Measurements from ENCODE around the gene GMDS. TPM values are rescaled to one million over a fixed set of nuclear protein-coding genes. Genes with fewer than 3 reads are reported as not detected.

Gene GMDS
- total and polyA plus RNA-seq, 2 of the 8 experiments (the other 6 are each of a cell fraction or from before 2014, with no cell fraction given), result 16.8 to 50.0 TPM

DNA sequence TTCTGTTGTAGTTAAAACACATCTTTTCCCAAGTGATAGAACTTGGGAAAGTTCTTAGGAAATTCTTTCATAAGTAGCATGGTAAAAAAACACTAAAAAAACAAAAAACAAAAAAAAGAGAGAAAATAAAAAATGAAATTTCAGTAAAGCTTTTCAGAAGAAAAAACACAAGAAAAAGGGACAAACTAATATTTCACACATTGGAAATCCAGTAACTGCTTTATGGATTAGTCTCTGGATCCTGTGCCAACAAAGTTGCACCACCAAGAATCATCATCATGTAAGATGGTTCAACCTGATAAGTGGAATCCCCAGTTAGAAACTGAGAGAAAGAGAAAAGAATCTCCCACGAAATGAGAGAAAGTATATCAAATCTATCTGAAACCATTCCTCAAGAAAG, 144.2 kb downstream of the GMDS start:
- H2BK20ac ChIP-seq (ENCODE audit: low read length), result no peak overlapping the region
- no peak overlapping the region for H4K91ac ChIP-seq (replicated peaks; ENCODE audit: insufficient read length, low read length)
- H3K27ac ChIP-seq (ENCODE audit: low read depth, low read length), result no peak overlapping the region
- no peak overlapping the region for H3K56ac ChIP-seq (replicated peaks; ENCODE audit: insufficient read length, low read depth, low read length)
- H4K5ac ChIP-seq (ENCODE audit: insufficient read length, low read depth, low read length), result no peak overlapping the region
- WGBS, 2 experiments (ENCODE audit: extremely low coverage in 1 of 2, insufficient coverage in 1 of 2, insufficient read length in 1 of 2, insufficient replicate concordance in 2 of 2, low coverage in 1 of 2, low lambda C conversion rate in 2 of 2, missing lambda C conversion rate in 1 of 2), result 92% methylated on average over 1 of the region's 1 CpG; no CpG with 5 or more reads in 1 of the 2 experiments
- H2BK5ac ChIP-seq (ENCODE audit: low read depth, low read length), result no peak overlapping the region
- H3K79me2 ChIP-seq (ENCODE audit: control insufficient read depth in 1 of 2, insufficient read depth in 2 of 2, low read length in 2 of 2), result no peaks in the 10 kb centered on the region
- H2BK12ac ChIP-seq (ENCODE audit: low read depth, low read length), result no peak overlapping the region
- H3K23ac ChIP-seq (ENCODE audit: insufficient read length), result no peak overlapping the region
- H2AFZ ChIP-seq (ENCODE audit: low read length), result no peak overlapping the region
- H3K79me1 ChIP-seq (ENCODE audit: low read depth, low read length), result no peaks in the 10 kb centered on the region
- H2AK5ac ChIP-seq (ENCODE audit: low read depth, low read length), result no peak overlapping the region
- H3K4me1 ChIP-seq (replicated peaks in 1 of 4; ENCODE audit: control insufficient read depth in 3 of 4, insufficient read depth in 4 of 4, low read length in 3 of 4), result no peaks in the 10 kb centered on the region
- no peak overlapping the region for H3K4ac ChIP-seq (replicated peaks; ENCODE audit: insufficient read length, low read depth, low read length)
- H3K36me3 ChIP-seq (ENCODE audit: control insufficient read depth in 2 of 4, insufficient read depth in 4 of 4, low read length in 3 of 4), result no peaks in the 10 kb centered on the region
- no peaks in the 10 kb centered on the region for H3K23me2 ChIP-seq (ENCODE audit: low read depth, low read length)
- no peak overlapping the region for H4K8ac ChIP-seq (ENCODE audit: extremely low read depth, insufficient read depth, low read length)
- no peak overlapping the region for H2BK120ac ChIP-seq (replicated peaks; ENCODE audit: low read depth, low read length)
- DNase-seq (ENCODE audit: low read depth in 1 of 2, low spot score in 2 of 2) (no peak), FAIRE-seq (no peak)
- H3K4me2 ChIP-seq (ENCODE audit: insufficient read depth in 1 of 2, low read depth in 2 of 2, low read length in 2 of 2), result no peak overlapping the region
- H3K14ac ChIP-seq (ENCODE audit: insufficient read length), result no peak overlapping the region
- ChIA-PET CTCF (ENCODE audit: partially characterized antibody) (no interaction called here), POLR2A (ENCODE audit: partially characterized antibody) (no interaction called here)
- H2BK15ac ChIP-seq (ENCODE audit: low read length), result no peak overlapping the region
- H3K27me3 ChIP-seq (replicated peaks in 1 of 4; ENCODE audit: control insufficient read depth in 3 of 4, extremely low read depth in 1 of 4, insufficient read depth in 3 of 4, low read length in 3 of 4), result no peaks in the 10 kb centered on the region
- H3K9ac ChIP-seq (replicated peaks in 1 of 4; ENCODE audit: extremely low read depth in 1 of 4, low read depth in 3 of 4, low read length in 3 of 4), result no peak overlapping the region
- H4K20me1 ChIP-seq (replicated peaks in 1 of 2; ENCODE audit: control insufficient read depth in 1 of 2, insufficient read depth in 2 of 2, low read length in 2 of 2), result no peaks in the 10 kb centered on the region
- H3K4me3 ChIP-seq (ENCODE audit: extremely low read depth in 1 of 4, insufficient read depth in 2 of 4, low read depth in 3 of 4, low read length in 4 of 4), result no peak overlapping the region
- no peak overlapping the region for H3K18ac ChIP-seq (ENCODE audit: extremely low read depth, low read length)
- no peaks in the 10 kb centered on the region for H3K9me3 ChIP-seq (ENCODE audit: insufficient read depth in 2 of 2, low read depth in 1 of 2, low read length in 1 of 2)
- TF ChIP-seq CREB1 (IDR thresholded peaks at IDR 0.05) (no peak), BRCA1 (IDR thresholded peaks at IDR 0.05; ENCODE audit: low read depth, low read length) (no peak), ASH2L (IDR thresholded peaks at IDR 0.05; ENCODE audit: low read length) (no peak)
- TF ChIP-seq, protein P1, sequence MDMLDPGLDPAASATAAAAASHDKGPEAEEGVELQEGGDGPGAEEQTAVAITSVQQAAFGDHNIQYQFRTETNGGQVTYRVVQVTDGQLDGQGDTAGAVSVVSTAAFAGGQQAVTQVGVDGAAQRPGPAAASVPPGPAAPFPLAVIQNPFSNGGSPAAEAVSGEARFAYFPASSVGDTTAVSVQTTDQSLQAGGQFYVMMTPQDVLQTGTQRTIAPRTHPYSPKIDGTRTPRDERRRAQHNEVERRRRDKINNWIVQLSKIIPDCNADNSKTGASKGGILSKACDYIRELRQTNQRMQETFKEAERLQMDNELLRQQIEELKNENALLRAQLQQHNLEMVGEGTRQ (IDR thresholded peaks at IDR 0.05; ENCODE audit: low read length), result no peak
